Mesothelial cell of epicardium (in vitro differentiated cells): ENCODE measurements around the gene ST13. TPM values are rescaled to one million over a fixed set of nuclear protein-coding genes. Genes with fewer than 3 reads are reported as not detected.

Experiments used
- DNase-seq, 2 experiments: peaks; one replicate each; pipeline ENCODE4 v3.0.0; 2021; ENCODE audit warnings: low spot score in 2 of 2; ENCODE audit not compliant: unreplicated experiment in 2 of 2
- H3K27ac Mint-ChIP-seq: 2 replicates; pipeline ENCODE4 v1.8.0; 2021; ENCODE audit warnings: mixed read lengths
- H3K27me3 Mint-ChIP-seq: 2 replicates; pipeline ENCODE4 v1.8.0; 2021; ENCODE audit warnings: low read depth, mixed read lengths
- H3K36me3 Mint-ChIP-seq: 2 replicates; pipeline ENCODE4 v1.8.0; 2021; ENCODE audit warnings: mixed read lengths
- H3K4me1 Mint-ChIP-seq: 2 replicates; pipeline ENCODE4 v1.8.0; 2021; ENCODE audit warnings: mixed read lengths
- H3K4me3 Mint-ChIP-seq: 2 replicates; pipeline ENCODE4 v1.8.0; 2021; ENCODE audit warnings: mild to moderate bottlenecking, moderate library complexity, mixed read lengths
- H3K9me3 Mint-ChIP-seq: 2 replicates; pipeline ENCODE4 v1.8.0; 2021; ENCODE audit warnings: mixed read lengths
- CTCF ChIP-seq: fragments of 200-600 bp; sonication (generic); IDR thresholded peaks from one replicate; pipeline ENCODE4 v1.5.0; 2021; ENCODE audit warnings: antibody characterized with exemption; ENCODE audit not compliant: unreplicated experiment
- total RNA-seq: library from RNA; stranded (reverse); gene quantifications from 3 replicates; pipeline ENCODE4 v1.2.1, GENCODE V29; 2021

ST13 gene
- total RNA-seq, 1 donor from 2014 or later, result 327 TPM

DNA sequence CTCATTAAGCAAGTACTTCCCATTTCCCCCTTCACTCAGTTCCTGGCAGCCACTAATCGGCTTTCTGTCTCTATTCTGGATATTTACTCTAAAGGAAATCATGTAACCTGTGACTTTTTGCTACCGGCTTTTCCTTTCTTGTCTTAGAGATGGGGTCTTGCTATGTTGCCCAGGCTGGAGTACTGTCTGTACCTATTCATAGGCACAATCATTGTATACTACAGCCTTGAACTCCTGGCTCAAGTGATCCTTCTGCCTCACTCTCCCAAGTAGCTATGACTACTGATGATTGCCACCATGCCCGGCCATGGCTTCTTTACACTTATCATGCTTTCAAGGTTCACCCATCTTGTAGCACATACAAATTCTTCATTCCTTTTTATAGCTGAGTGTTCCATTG lies 49.7 kb downstream of the ST13 start:
- no peaks in the 10 kb centered on the region for H3K27me3 Mint-ChIP-seq
- peaks cover 14% of the 10 kb centered on the region for H3K36me3 Mint-ChIP-seq
- TF ChIP-seq CTCF, result no peak
- no peaks in the 10 kb centered on the region for H3K9me3 Mint-ChIP-seq
- H3K4me3 Mint-ChIP-seq, result no peak overlapping the region
- no peak overlapping the region for H3K27ac Mint-ChIP-seq
- DNase-seq, result no peak
- H3K4me1 Mint-ChIP-seq, result peaks cover 20% of the 10 kb centered on the region

GRCh38 chr22:40805699-40806203 lies 50.7 kb downstream of the ST13 start:
- Mint-ChIP-seq H3K9me3 (no peaks in the 10 kb centered on the region), H3K36me3 (peaks cover 14% of the 10 kb centered on the region), H3K4me1 (peaks cover 20% of the 10 kb centered on the region), H3K4me3 (no peak overlapping the region), H3K27me3 (no peaks in the 10 kb centered on the region), H3K27ac (no peak overlapping the region)
- no peak for DNase-seq
- TF ChIP-seq CTCF, result no peak

DNA sequence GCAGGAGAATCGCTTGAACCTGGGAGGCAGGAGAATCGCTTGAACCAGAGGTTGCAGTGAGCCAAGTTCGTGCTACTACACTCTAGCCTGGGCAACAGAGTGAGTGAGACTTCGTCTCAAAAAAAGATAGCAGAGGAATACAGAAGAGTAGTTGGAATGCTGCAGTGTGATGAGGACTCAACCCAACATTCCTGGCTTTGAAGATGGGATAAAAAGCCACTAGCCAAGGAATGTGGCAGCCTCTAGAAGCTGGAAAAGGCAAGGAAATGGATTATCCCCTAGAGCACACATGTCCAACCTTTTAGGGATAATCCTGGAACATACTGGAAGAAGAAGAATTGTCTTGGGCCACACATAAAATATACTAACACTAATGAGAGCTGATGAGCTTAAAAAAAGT lies 51.2 kb downstream of the ST13 start:
- H3K4me3 Mint-ChIP-seq, result no peak overlapping the region
- H3K27me3 Mint-ChIP-seq, result no peaks in the 10 kb centered on the region
- no peaks in the 10 kb centered on the region for H3K9me3 Mint-ChIP-seq
- peaks cover 14% of the 10 kb centered on the region for H3K36me3 Mint-ChIP-seq
- DNase-seq, result no peak
- no peak overlapping the region for H3K27ac Mint-ChIP-seq
- no peak for TF ChIP-seq CTCF
- peaks cover 20% of the 10 kb centered on the region for H3K4me1 Mint-ChIP-seq

GRCh38 chr22:40803321-40803720 lies 53.1 kb downstream of the ST13 start:
- no peak overlapping the region for H3K4me3 Mint-ChIP-seq
- TF ChIP-seq CTCF, result no peak
- H3K36me3 Mint-ChIP-seq, result peaks cover 14% of the 10 kb centered on the region
- peak overlapping the region; percentile 80 for H3K27ac Mint-ChIP-seq
- no peak for DNase-seq
- no peaks in the 10 kb centered on the region for H3K9me3 Mint-ChIP-seq
- peaks cover 12% of the 10 kb centered on the region for H3K4me1 Mint-ChIP-seq
- no peaks in the 10 kb centered on the region for H3K27me3 Mint-ChIP-seq

- Mint-ChIP-seq H3K4me3 (no peak overlapping the region), H3K27me3 (no peaks in the 10 kb centered on the region), H3K27ac (no peak overlapping the region), H3K36me3 (peaks cover 2% of the 10 kb centered on the region), H3K9me3 (no peaks in the 10 kb centered on the region), H3K4me1 (peaks cover 16% of the 10 kb centered on the region)
- no peak for TF ChIP-seq CTCF
- DNase-seq, result no peak
Measured at GRCh38 chr22:40799008-40799407, 57.4 kb downstream of the ST13 start.

DNA sequence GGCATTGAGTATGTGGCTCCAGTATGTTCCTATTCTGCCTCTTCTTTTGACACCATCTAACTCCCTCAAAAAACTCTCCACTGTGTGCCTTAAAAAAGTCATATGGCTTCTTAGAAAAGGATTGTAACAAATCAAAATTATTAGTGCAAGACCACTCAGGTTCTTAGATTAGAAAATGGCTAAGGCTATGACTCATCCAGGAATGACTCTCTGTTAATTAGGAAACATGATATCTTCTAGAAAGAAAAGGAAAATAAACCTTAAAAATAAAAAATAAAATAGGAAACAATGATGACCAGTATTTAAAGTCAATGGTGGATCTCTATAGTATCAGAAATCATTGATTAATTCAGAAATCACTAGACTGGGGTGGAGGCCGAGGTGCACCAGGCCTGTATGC lies 59.0 kb downstream of the ST13 start:
- Mint-ChIP-seq H3K27me3 (no peaks in the 10 kb centered on the region), H3K4me3 (no peak overlapping the region), H3K36me3 (peaks cover 13% of the 10 kb centered on the region), H3K9me3 (no peaks in the 10 kb centered on the region), H3K27ac (peak overlapping the region; percentile 52), H3K4me1 (peaks cover 16% of the 10 kb centered on the region)
- no peak for TF ChIP-seq CTCF
- DNase-seq, result no peak
